K562 (cell line): ENCODE data around the gene RFX3. TPM values are rescaled to one million over a fixed set of nuclear protein-coding genes. Genes with fewer than 3 reads are reported as not detected.
"Not testable (repeated sequence)": the region's sequence is repeated elsewhere in the genome, so short reads cannot be mapped to it uniquely, and the experiment has no call there.

ENCODE experiments used
- ATAC-seq: fragments of 200-7000 bp; cut with Tn5 transposase; 3 replicates; pipeline ENCODE4 v1.9.1; 2020; ENCODE audit warnings: moderate library complexity
- BruUV-seq: library from RNA; stranded (reverse); fragments of 400-500 nt; replicated peaks from 2 replicates; lab custom pipeline; 2021; lab: Mats Ljungman, UMichigan
- CTCF ChIA-PET: fragments of 300-600 bp; formaldehyde crosslinking; extraction: SDS; loops from one replicate; lab custom pipeline; 2021; ENCODE audit warnings: low intra/inter-chr PET ratio; lab: Yijun Ruan, JAX
- POLR2A ChIA-PET: fragments of 300-600, 350-650 bp; sonication (Branson Sonifier 250); formaldehyde crosslinking; extraction: SDS; loops from one replicate; lab custom pipeline; 2021; ENCODE audit warnings: antibody characterized with exemption, inconsistent platforms; lab: Yijun Ruan, JAX
- DNase-seq, 4 experiments: peaks; one replicate each; pipeline versions ENCODE4 v3.0.0 to v3.0.0-alpha.2; 2011 to 2018; ENCODE audit warnings: low spot score in 3 of 4, mixed read lengths in 3 of 4; ENCODE audit errors: extremely low read depth in 1 of 4
- FAIRE-seq: peaks from 2 replicates; lab custom pipeline; 2011; peaks lifted over from hg19 to GRCh38; lab: Jason Lieb, UNC
- H2AFZ ChIP-seq: 2 replicates; pipeline ENCODE4 v1.6.0; 2011; ENCODE audit warnings: low read depth, low read length, control low read depth, inconsistent platforms
- H3K27ac ChIP-seq: fragments of 200-600 bp; 3 replicates; pipeline ENCODE4 v1.8.0; 2011; ENCODE audit warnings: low read depth, mild to moderate bottlenecking, control low read depth, inconsistent platforms, low read length, moderate library complexity, mixed read lengths; ENCODE audit errors: extremely low read depth
- H3K27me3 ChIP-seq, 2 experiments: fragments of 300-600 bp in 1 of 2; 2 replicates in 1 of 2; 3 replicates in 1 of 2; pipeline versions ENCODE4 v1.6.0 to v1.8.0; 2011; ENCODE audit warnings: inconsistent platforms in 2 of 2, low read length in 2 of 2, mild to moderate bottlenecking in 1 of 2, mixed read lengths in 1 of 2, moderate library complexity in 1 of 2; ENCODE audit not compliant: control insufficient read depth in 2 of 2, insufficient read depth in 2 of 2
- H3K36me3 ChIP-seq: fragments of 300-600 bp; 3 replicates; pipeline ENCODE4 v1.8.0; 2011; ENCODE audit warnings: mild to moderate bottlenecking, low read length, inconsistent platforms; ENCODE audit not compliant: control insufficient read depth, insufficient read depth
- H3K4me1 ChIP-seq, 2 experiments: fragments of 200-600 bp in 1 of 2; replicated peaks in 1 of 2; 2 replicates in 1 of 2; 3 replicates in 1 of 2; pipeline versions ENCODE4 v1.5.1 to v1.8.0; 2011; ENCODE audit warnings: inconsistent platforms in 2 of 2, low read length in 2 of 2, mild to moderate bottlenecking in 1 of 2, mixed read lengths in 1 of 2, moderate library complexity in 1 of 2; ENCODE audit not compliant: control insufficient read depth in 2 of 2, insufficient read depth in 2 of 2
- H3K4me2 ChIP-seq: 2 replicates; pipeline ENCODE4 v1.6.1; 2011; ENCODE audit warnings: low read length, control low read depth, inconsistent platforms, mixed read lengths; ENCODE audit not compliant: insufficient read depth
- H3K4me3 ChIP-seq: fragments of 200-600 bp; sonication (generic), shearing (Covaris generic); 2 replicates; pipeline ENCODE4 v1.5.1; 2016; ENCODE audit warnings: control low read depth, inconsistent platforms
- H3K79me2 ChIP-seq: fragments of 200-600 bp; 3 replicates; pipeline ENCODE4 v1.8.0; 2011; ENCODE audit warnings: low read length, inconsistent platforms; ENCODE audit not compliant: control insufficient read depth, insufficient read depth
- H3K9ac ChIP-seq, 2 experiments: 2 replicates each; pipeline versions ENCODE4 v1.6.0 to v1.6.1; 2011; ENCODE audit warnings: low read depth in 2 of 2, low read length in 2 of 2, control low read depth in 1 of 2, inconsistent platforms in 1 of 2, mild to moderate bottlenecking in 1 of 2, mixed read lengths in 1 of 2; ENCODE audit not compliant: insufficient read depth in 1 of 2
- H3K9me1 ChIP-seq: one replicate; pipeline ENCODE4 v1.6.0; 2011; ENCODE audit warnings: inconsistent platforms, mild to moderate bottlenecking, low read length, moderate library complexity; ENCODE audit not compliant: control insufficient read depth, insufficient read depth
- H3K9me3 ChIP-seq: replicated peaks from 2 replicates; pipeline ENCODE4 v1.5.1; 2011; ENCODE audit warnings: low read depth, low read length, inconsistent platforms; ENCODE audit not compliant: control insufficient read depth, insufficient read depth
- H4K20me1 ChIP-seq: replicated peaks from 2 replicates; pipeline ENCODE4 v1.6.1; 2011; ENCODE audit warnings: low read length, inconsistent platforms, mixed read lengths; ENCODE audit not compliant: control insufficient read depth, insufficient read depth
- PHB2 ChIP-seq: fragments of 450-650 bp; IDR thresholded peaks from 2 replicates; pipeline ENCODE4 v1.6.1; 2017; ENCODE audit warnings: low read depth
- PHTF2 ChIP-seq: fragments of 250-450 bp; sonication (Bioruptor Pico); IDR thresholded peaks from 2 replicates; pipeline ENCODE4 v1.5.0; 2021; ENCODE audit warnings: mild to moderate bottlenecking
- RREB1 ChIP-seq: fragments of 250-450 bp; sonication (Bioruptor Pico); IDR thresholded peaks from 2 replicates; pipeline ENCODE4 v1.4.0; 2020
- ZNF77 ChIP-seq: fragments of 250-450 bp; sonication (Bioruptor Pico); IDR thresholded peaks from 2 replicates; pipeline ENCODE4 v1.5.0; 2020
- WGBS: fragments of 100-300 bp; shearing (Covaris generic); methylation state at CpG from one replicate; pipeline ENCODE4 v1.1.6; 2016; ENCODE audit warnings: low coverage, mixed read lengths; ENCODE audit not compliant: insufficient coverage; ENCODE audit errors: missing lambda C conversion rate; 5-methylcytosine and 5-hydroxymethylcytosine counted together
- in situ Hi-C: fragments of 300-500 bp; cut with MboI; formaldehyde crosslinking; loops from 4 replicates; pipeline ENCODE4 v1.15.0; 2018; ENCODE audit warnings: inconsistent platforms, mixed read lengths
- intact Hi-C: fragments of 100-400 bp; cut with micrococcal nuclease; formaldehyde crosslinking; loops from 2 replicates; pipeline ENCODE4 v1.14.2; 2022
- polyA plus RNA-seq, 8 experiments: library from polyadenylated mRNA; depleted of rRNA in 4 of 8; stranded (reverse) in 5 of 8; unstranded in 3 of 8; fragments of >200 nt; fragmentation: Nextera tagmentation in 2 of 8; fragmentation: Illumina TruSeq in 1 of 8; extraction: Ambion mirVana in 2 of 8; extraction: Trizol in 1 of 8; gene quantifications; 2 replicates each; pipeline versions ENCODE4 v1.2.1 to v1.2.3, GENCODE V29; 2011 to 2014; ENCODE audit warnings: inconsistent platforms in 1 of 8, missing spikeins in 1 of 8
- total RNA-seq, 7 experiments: library from RNA; depleted of rRNA in 6 of 7; stranded (reverse); fragments of >200 nt in 6 of 7; fragmentation: Illumina TruSeq in 2 of 7; extraction: Trizol in 2 of 7; gene quantifications; 2 replicates each; pipeline versions ENCODE4 v1.2.1 to v1.2.3, GENCODE V29; 2011 to 2021; ENCODE audit warnings: low replicate concordance in 1 of 7

Gene RFX3
- total and polyA plus RNA-seq, 9 of the 15 experiments (the other 6 are each of a cell fraction or from before 2014, with no cell fraction given), result 0.86 to 4.9 (median 2.0) TPM

GRCh38 chr9:3312595-3312994 lies 213.2 kb downstream of the RFX3 start:
- intact Hi-C loops, H3K9me1 ChIP-seq, ATAC-seq, H3K4me2 ChIP-seq, BruUV-seq, CTCF ChIA-PET, H3K79me2 ChIP-seq, H3K36me3 ChIP-seq, FAIRE-seq, H3K27ac ChIP-seq, H3K9ac ChIP-seq, H2AFZ ChIP-seq, H3K9me3 ChIP-seq, H3K27me3 ChIP-seq, DNase-seq, in situ Hi-C loops, H4K20me1 ChIP-seq, H3K4me1 ChIP-seq, H3K4me3 ChIP-seq: not testable (repeated sequence)
- WGBS, result 26% methylated on average over 7 of the region's 9 CpGs
- POLR2A ChIA-PET, result interaction anchor here (0.7 kb wide), 1 partner anchor 12 kb away, joined by 3 read pairs; no protein-coding TSS in a partner anchor

GRCh38 chr9:3308609-3309008 lies 217.2 kb downstream of the RFX3 start:
- no TSS peak for BruUV-seq
- Histone ChIP-seq H3K9me1 (no peaks in the 10 kb centered on the region), H3K9me3 (no peaks in the 10 kb centered on the region), H3K4me1 (no peaks in the 10 kb centered on the region), H3K9ac (no peak overlapping the region), H3K4me2 (no peak overlapping the region), H3K4me3 (no peak overlapping the region), H3K36me3 (no peaks in the 10 kb centered on the region), H3K27me3 (no peaks in the 10 kb centered on the region), H3K27ac (no peak overlapping the region), H4K20me1 (no peaks in the 10 kb centered on the region), H2AFZ (no peak overlapping the region), H3K79me2 (no peaks in the 10 kb centered on the region)
- no peak for DNase-seq
- intact Hi-C loops, result no loop called here
- ATAC-seq, result no peak
- 25% methylated on average over 2 of the region's 2 CpGs for WGBS
- CTCF ChIA-PET, result no interaction called here
- FAIRE-seq, result no peak
- POLR2A ChIA-PET, result no interaction called here
- in situ Hi-C loops, result no loop called here
- no peak for TF ChIP-seq ZNF77 (CRISPR knock-in tag)
- no peak for TF ChIP-seq PHTF2 (CRISPR knock-in tag)
- TF ChIP-seq RREB1 (CRISPR knock-in tag), result no peak
- no peak for TF ChIP-seq PHB2
